Thyroid gland (tissue), 4 donors: ENCODE results near the gene C1orf115.

ENCODE experiments used
- POLR2A ChIP-seq, 2 donors: fragments of 450-650 bp; IDR thresholded peaks; one replicate each; pipeline ENCODE4 v1.6.1; 2017; ENCODE audit warnings: antibody characterized with exemption in 2 of 2, mild to moderate bottlenecking in 2 of 2, moderate library complexity in 1 of 2
- TF ChIP-seq, protein P1 (sequence below), 6 experiments: fragments of 200-600 bp in 3 of 6; fragments of 450-650 bp in 3 of 6; sonication (generic) in 3 of 6; IDR thresholded peaks; one replicate each; pipeline ENCODE4 v1.5.1; 2016 to 2019; ENCODE audit warnings: antibody characterized with exemption in 6 of 6, mild to moderate bottlenecking in 2 of 6, inconsistent platforms in 1 of 6, moderate library complexity in 1 of 6

DNA sequence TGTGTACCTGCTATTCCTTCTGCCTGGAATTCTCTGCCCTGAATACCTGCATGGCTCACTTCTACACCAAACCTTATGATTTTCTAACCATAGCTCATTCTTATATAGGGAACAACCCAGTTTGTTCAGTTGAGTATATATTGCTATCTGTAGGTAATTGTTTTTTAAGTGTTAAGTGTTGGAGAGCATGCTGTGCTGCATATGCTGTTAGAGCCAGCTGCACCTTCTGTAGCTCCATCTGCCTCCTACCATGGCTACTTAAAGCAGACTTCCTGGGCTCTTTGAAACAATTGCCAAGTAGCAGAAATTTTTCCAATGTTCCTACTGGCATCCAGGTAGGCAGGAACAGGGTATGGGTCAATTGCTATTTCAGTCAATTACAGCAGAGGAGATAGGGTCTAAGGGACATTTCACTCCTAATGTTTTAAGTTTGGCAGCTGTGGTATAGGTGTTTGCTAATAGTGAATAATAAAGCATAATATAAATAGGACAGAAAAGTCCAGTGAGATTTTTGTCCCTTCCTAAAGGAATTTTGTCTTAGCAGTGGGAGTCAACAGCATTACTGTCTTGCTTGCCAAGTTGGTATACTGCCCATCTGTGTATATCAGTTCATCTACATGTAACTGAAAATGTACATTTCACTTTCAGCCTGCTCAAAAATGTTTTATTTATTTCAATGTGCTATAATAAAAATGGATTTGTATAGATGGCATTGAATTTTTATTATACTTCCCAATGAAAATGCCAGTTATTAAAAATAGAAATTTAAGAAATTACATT is 34.0 kb upstream of the C1orf115 start:
- TF ChIP-seq, protein P1, sequence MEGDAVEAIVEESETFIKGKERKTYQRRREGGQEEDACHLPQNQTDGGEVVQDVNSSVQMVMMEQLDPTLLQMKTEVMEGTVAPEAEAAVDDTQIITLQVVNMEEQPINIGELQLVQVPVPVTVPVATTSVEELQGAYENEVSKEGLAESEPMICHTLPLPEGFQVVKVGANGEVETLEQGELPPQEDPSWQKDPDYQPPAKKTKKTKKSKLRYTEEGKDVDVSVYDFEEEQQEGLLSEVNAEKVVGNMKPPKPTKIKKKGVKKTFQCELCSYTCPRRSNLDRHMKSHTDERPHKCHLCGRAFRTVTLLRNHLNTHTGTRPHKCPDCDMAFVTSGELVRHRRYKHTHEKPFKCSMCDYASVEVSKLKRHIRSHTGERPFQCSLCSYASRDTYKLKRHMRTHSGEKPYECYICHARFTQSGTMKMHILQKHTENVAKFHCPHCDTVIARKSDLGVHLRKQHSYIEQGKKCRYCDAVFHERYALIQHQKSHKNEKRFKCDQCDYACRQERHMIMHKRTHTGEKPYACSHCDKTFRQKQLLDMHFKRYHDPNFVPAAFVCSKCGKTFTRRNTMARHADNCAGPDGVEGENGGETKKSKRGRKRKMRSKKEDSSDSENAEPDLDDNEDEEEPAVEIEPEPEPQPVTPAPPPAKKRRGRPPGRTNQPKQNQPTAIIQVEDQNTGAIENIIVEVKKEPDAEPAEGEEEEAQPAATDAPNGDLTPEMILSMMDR (IDR thresholded peaks at IDR 0.05), result no peak
- TF ChIP-seq POLR2A (IDR thresholded peaks at IDR 0.05), result no peak
